HEK293 (cell line): ENCODE results near the gene IGSF21.

Source experiments
- CTCF ChIA-PET: fragments of 350-600 bp; formaldehyde crosslinking; extraction: SDS; loops from one replicate; lab custom pipeline; 2021; ENCODE audit warnings: antibody characterized with exemption; lab: Yijun Ruan, JAX
- POLR2A ChIA-PET: fragments of 300-600 bp; formaldehyde crosslinking; extraction: SDS; loops from one replicate; lab custom pipeline; 2020; ENCODE audit warnings: antibody characterized with exemption, inconsistent platforms; lab: Yijun Ruan, JAX
- H3K27ac ChIP-seq: fragments of 200-500 bp; sonication (Bioruptor generic); 2 replicates; pipeline ENCODE4 v1.5.1; 2014; ENCODE audit warnings: low read depth, low read length, control low read depth, inconsistent platforms; ENCODE audit errors: extremely low read depth
- H3K36me3 ChIP-seq, 2 experiments: fragments of 200-500 bp in 1 of 2; sonication (Bioruptor generic) in 1 of 2; 1 replicate in 1 of 2; 2 replicates in 1 of 2; pipeline ENCODE4 v1.5.1; 2014 to 2017; ENCODE audit warnings: inconsistent platforms in 2 of 2, low read length in 2 of 2; ENCODE audit not compliant: control insufficient read depth in 2 of 2, insufficient read depth in 1 of 2
- H3K4me1 ChIP-seq: fragments of 200-500 bp; sonication (Bioruptor generic); 2 replicates; pipeline ENCODE4 v1.5.1; 2014; ENCODE audit warnings: mild to moderate bottlenecking, low read length, inconsistent platforms; ENCODE audit not compliant: control insufficient read depth, insufficient read depth
- H3K4me3 ChIP-seq: 2 replicates; pipeline ENCODE4 v1.5.1; 2011; ENCODE audit warnings: low read depth, mild to moderate bottlenecking, control low read depth, low read length, moderate library complexity
- H3K9me3 ChIP-seq: fragments of 200-500 bp; sonication (Bioruptor generic); 2 replicates; pipeline ENCODE4 v1.5.1; 2014; ENCODE audit warnings: low read depth, low read length, inconsistent platforms; ENCODE audit not compliant: control insufficient read depth, insufficient read depth
- EGR2 ChIP-seq: fragments of 450-650 bp; formaldehyde crosslinking; IDR thresholded peaks from 2 replicates; pipeline ENCODE4 v1.5.1; 2016; ENCODE audit warnings: low read depth, missing biosample characterization, missing genetic modification characterization
- KLF9 ChIP-seq: fragments of 450-650 bp; formaldehyde crosslinking; IDR thresholded peaks from 2 replicates; pipeline ENCODE4 v1.5.1; 2016; ENCODE audit warnings: missing biosample characterization, missing genetic modification characterization, low read depth
- PRDM1 ChIP-seq: fragments of 450-650 bp; formaldehyde crosslinking; IDR thresholded peaks from 2 replicates; pipeline ENCODE4; 2016; ENCODE audit warnings: missing biosample characterization, missing genetic modification characterization
- ZBTB20 ChIP-seq: fragments of 450-650 bp; formaldehyde crosslinking; IDR thresholded peaks from 2 replicates; pipeline ENCODE4 v1.5.1; 2016; ENCODE audit warnings: missing biosample characterization, missing genetic modification characterization
- ZBTB21 ChIP-seq: fragments of 450-650 bp; formaldehyde crosslinking; IDR thresholded peaks from 2 replicates; pipeline ENCODE4 v1.5.1; 2017; ENCODE audit warnings: missing biosample characterization, missing genetic modification characterization
- ZFHX2 ChIP-seq: fragments of 450-650 bp; formaldehyde crosslinking; conservative IDR thresholded peaks from 2 replicates; pipeline ENCODE4 v1.5.1; 2016; ENCODE audit warnings: missing biosample characterization, missing genetic modification characterization
- ZNF138 ChIP-seq: fragments of 450-650 bp; formaldehyde crosslinking; IDR thresholded peaks from 2 replicates; pipeline ENCODE4 v1.5.1; 2016; ENCODE audit warnings: missing biosample characterization, missing genetic modification characterization, borderline replicate concordance
- ZNF175 ChIP-seq: fragments of 450-650 bp; formaldehyde crosslinking; IDR thresholded peaks from 2 replicates; pipeline ENCODE4 v1.5.1; 2016; ENCODE audit warnings: missing biosample characterization, missing genetic modification characterization
- ZNF341 ChIP-seq: fragments of 450-650 bp; formaldehyde crosslinking; IDR thresholded peaks from 2 replicates; pipeline ENCODE4; 2016; ENCODE audit warnings: low read depth, missing biosample characterization, missing genetic modification characterization
- ZNF473 ChIP-seq: fragments of 450-650 bp; formaldehyde crosslinking; IDR thresholded peaks from 2 replicates; pipeline ENCODE4 v1.5.1; 2017; ENCODE audit warnings: missing biosample characterization, missing genetic modification characterization
- ZNF501 ChIP-seq: fragments of 450-650 bp; formaldehyde crosslinking; IDR thresholded peaks from 2 replicates; pipeline ENCODE4 v1.5.1; 2016; ENCODE audit warnings: missing biosample characterization, missing genetic modification characterization
- ZNF514 ChIP-seq: fragments of 450-650 bp; formaldehyde crosslinking; IDR thresholded peaks from 2 replicates; pipeline ENCODE4 v1.5.1; 2016; ENCODE audit warnings: missing biosample characterization, missing genetic modification characterization
- ZNF529 ChIP-seq: fragments of 450-650 bp; formaldehyde crosslinking; IDR thresholded peaks from 2 replicates; pipeline ENCODE4 v1.5.1; 2017; ENCODE audit warnings: missing genetic modification characterization, missing biosample characterization; ENCODE audit not compliant: insufficient replicate concordance
- ZNF610 ChIP-seq: fragments of 450-650 bp; formaldehyde crosslinking; IDR thresholded peaks from 2 replicates; pipeline ENCODE4 v1.5.1; 2016; ENCODE audit warnings: missing biosample characterization, missing genetic modification characterization, borderline replicate concordance
- ZNF747 ChIP-seq: fragments of 450-650 bp; formaldehyde crosslinking; IDR thresholded peaks from 2 replicates; pipeline ENCODE4 v1.5.1; 2016; ENCODE audit warnings: missing biosample characterization, missing genetic modification characterization
- ZSCAN16 ChIP-seq: fragments of 450-650 bp; formaldehyde crosslinking; IDR thresholded peaks from 2 replicates; pipeline ENCODE4 v1.5.1; 2016; ENCODE audit warnings: missing biosample characterization, missing genetic modification characterization
- TF ChIP-seq, protein P1 (sequence below): fragments of 450-650 bp; formaldehyde crosslinking; IDR thresholded peaks from 2 replicates; pipeline ENCODE4 v1.5.1; 2016; ENCODE audit warnings: missing biosample characterization, missing genetic modification characterization
- TF ChIP-seq, protein P2 (sequence below): fragments of 450-650 bp; formaldehyde crosslinking; IDR thresholded peaks from 2 replicates; pipeline ENCODE4 v1.5.1; 2016; ENCODE audit warnings: missing biosample characterization, missing genetic modification characterization
- TF ChIP-seq, protein P3 (sequence below): fragments of 450-650 bp; formaldehyde crosslinking; IDR thresholded peaks from 2 replicates; pipeline ENCODE4 v1.5.1; 2017; ENCODE audit warnings: missing biosample characterization, missing genetic modification characterization

IGSF21 gene

DNA sequence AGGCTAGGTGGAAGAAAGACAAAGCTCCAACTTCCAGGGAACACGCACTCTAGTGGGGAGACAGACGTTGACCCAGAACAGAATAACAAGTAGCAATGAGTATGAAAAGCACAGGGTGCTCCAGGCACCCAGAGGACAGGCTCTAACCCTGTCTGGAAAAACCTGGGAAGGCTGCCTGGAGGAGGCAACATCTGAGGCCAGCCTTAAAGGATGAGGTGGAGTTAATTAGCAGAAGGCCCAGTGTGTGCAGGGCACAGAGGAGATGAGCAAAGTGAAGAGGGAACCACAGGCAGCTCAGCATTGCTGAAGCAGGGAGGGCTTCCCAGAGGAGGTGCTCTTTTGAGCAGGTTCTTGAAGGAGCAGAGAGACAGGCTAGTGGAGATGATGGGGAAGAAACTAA lies 246.4 kb downstream of the IGSF21 start (continued):
- TF ChIP-seq KLF9 (no peak), ZNF501 (tag by site-specific recombination) (no peak)
- TF ChIP-seq, protein P1, sequence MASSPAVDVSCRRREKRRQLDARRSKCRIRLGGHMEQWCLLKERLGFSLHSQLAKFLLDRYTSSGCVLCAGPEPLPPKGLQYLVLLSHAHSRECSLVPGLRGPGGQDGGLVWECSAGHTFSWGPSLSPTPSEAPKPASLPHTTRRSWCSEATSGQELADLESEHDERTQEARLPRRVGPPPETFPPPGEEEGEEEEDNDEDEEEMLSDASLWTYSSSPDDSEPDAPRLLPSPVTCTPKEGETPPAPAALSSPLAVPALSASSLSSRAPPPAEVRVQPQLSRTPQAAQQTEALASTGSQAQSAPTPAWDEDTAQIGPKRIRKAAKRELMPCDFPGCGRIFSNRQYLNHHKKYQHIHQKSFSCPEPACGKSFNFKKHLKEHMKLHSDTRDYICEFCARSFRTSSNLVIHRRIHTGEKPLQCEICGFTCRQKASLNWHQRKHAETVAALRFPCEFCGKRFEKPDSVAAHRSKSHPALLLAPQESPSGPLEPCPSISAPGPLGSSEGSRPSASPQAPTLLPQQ (tag by site-specific recombination): no peak

DNA sequence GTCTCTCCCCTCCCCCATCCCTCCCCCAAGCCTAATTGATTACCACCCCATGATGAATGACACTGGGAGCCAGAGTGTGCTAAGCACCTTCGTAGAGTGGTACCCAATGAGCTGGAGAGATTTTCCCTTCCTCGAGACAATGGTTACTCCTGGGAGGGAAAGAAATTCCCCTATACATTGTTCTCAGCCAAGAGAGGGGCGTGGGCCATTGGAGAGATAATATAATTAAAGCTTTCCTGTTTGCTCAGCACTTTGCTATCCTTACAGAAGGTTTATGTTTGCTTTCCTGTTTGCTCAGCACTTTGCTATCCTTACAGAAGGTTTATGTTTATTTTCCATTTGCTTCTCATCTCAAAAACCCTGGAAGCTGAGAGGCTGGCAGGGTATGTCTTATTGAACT lies 247.0 kb downstream of the IGSF21 start:
- TF ChIP-seq EGR2 (tag by site-specific recombination) (no peak), ZNF138 (tag by site-specific recombination) (no peak), ZNF175 (tag by site-specific recombination) (no peak), ZNF747 (no peak), ZSCAN16 (tag by site-specific recombination) (no peak), ZBTB20 (no peak), PRDM1 (tag by site-specific recombination) (no peak)
- TF ChIP-seq, protein P2, sequence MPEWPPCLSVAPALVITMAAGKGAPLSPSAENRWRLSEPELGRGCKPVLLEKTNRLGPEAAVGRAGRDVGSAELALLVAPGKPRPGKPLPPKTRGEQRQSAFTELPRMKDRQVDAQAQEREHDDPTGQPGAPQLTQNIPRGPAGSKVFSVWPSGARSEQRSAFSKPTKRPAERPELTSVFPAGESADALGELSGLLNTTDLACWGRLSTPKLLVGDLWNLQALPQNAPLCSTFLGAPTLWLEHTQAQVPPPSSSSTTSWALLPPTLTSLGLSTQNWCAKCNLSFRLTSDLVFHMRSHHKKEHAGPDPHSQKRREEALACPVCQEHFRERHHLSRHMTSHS (tag by site-specific recombination): no peak
- Histone ChIP-seq H3K4me3 (no peak overlapping the region), H3K9me3 (no peaks in the 10 kb centered on the region), H3K4me1 (no peaks in the 10 kb centered on the region), H3K36me3 (no peaks in the 10 kb centered on the region), H3K27ac (no peak overlapping the region)
- ChIA-PET CTCF (interaction anchor here (0.6 to 0.8 kb wide), 2 partner anchors 10 to 54 kb away, joined by 3 to 4 read pairs; no protein-coding TSS in a partner anchor), POLR2A (interaction anchor here (1.0 kb wide), 1 partner anchor 227 kb away, joined by 3 read pairs; no protein-coding TSS in a partner anchor)

DNA sequence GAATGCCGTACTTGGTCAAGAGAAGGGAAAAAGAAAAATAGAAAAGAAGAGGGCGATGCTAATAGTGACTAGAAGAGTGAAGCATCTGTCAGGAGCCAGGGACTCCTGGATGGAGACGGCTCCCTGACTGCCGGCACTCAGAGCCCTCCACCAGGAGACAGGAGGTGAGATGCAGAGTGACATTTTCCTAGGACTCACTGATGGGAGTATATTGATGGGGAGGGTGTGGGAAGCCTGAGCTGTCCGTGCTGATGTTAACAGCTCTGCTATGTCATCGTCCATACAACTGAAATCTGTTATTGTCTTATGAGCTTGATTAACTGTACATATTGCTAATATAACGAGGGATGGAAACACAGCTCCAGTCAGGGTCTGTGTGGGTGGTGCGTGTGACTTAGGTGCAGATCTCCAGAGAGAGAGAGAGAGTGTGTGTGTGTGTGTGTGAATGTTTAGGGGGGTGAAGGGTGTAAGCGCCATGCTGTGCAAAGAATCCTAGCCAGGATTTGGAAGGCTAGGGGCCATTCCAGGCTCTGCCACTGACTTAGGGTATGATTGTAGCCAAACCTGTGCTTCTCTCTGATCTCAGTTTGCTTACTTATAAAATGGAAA lies 250.1 kb downstream of the IGSF21 start:
- Histone ChIP-seq H3K27ac (no peak overlapping the region), H3K4me1 (no peaks in the 10 kb centered on the region), H3K9me3 (no peaks in the 10 kb centered on the region), H3K4me3 (no peak overlapping the region), H3K36me3 (no peaks in the 10 kb centered on the region)
- POLR2A ChIA-PET: no interaction called here
- no peak for TF ChIP-seq ZNF529
- no peak for TF ChIP-seq ZBTB21 (tag by site-specific recombination)
- TF ChIP-seq EGR2 (tag by site-specific recombination): peak; percentile 76
- TF ChIP-seq, protein P3, sequence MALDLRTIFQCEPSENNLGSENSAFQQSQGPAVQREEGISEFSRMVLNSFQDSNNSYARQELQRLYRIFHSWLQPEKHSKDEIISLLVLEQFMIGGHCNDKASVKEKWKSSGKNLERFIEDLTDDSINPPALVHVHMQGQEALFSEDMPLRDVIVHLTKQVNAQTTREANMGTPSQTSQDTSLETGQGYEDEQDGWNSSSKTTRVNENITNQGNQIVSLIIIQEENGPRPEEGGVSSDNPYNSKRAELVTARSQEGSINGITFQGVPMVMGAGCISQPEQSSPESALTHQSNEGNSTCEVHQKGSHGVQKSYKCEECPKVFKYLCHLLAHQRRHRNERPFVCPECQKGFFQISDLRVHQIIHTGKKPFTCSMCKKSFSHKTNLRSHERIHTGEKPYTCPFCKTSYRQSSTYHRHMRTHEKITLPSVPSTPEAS (tag by site-specific recombination): no peak
- no peak for TF ChIP-seq ZNF610
- peak; percentile 89 for TF ChIP-seq ZFHX2 (tag by site-specific recombination)
- peak; percentile 79 for TF ChIP-seq ZNF341 (tag by site-specific recombination)
- TF ChIP-seq ZNF514 (tag by site-specific recombination): no peak
- no peak for TF ChIP-seq ZNF473 (tag by site-specific recombination)
- CTCF ChIA-PET: interaction anchor here (1.3 kb wide), 1 partner anchor 257 kb away, joined by 3 read pairs; no protein-coding TSS in a partner anchor
